GM18505 (cell line): ENCODE measurements around the gene PRKACB.
A peak's percentile ranks its signal among the peaks of the same experiment; 100 is the strongest.

Experiments used
- ATAC-seq: cut with Tn5 transposase; IDR thresholded peaks from one replicate; pipeline ENCODE4 v1.9.1; 2021; ENCODE audit not compliant: unreplicated experiment
- POLR2A ChIP-seq: IDR thresholded peaks from 4 replicates; pipeline ENCODE4 v1.6.1; 2011; ENCODE audit warnings: borderline replicate concordance; ENCODE audit not compliant: insufficient read depth, insufficient read length; ENCODE audit errors: extremely low read depth

Gene PRKACB

DNA sequence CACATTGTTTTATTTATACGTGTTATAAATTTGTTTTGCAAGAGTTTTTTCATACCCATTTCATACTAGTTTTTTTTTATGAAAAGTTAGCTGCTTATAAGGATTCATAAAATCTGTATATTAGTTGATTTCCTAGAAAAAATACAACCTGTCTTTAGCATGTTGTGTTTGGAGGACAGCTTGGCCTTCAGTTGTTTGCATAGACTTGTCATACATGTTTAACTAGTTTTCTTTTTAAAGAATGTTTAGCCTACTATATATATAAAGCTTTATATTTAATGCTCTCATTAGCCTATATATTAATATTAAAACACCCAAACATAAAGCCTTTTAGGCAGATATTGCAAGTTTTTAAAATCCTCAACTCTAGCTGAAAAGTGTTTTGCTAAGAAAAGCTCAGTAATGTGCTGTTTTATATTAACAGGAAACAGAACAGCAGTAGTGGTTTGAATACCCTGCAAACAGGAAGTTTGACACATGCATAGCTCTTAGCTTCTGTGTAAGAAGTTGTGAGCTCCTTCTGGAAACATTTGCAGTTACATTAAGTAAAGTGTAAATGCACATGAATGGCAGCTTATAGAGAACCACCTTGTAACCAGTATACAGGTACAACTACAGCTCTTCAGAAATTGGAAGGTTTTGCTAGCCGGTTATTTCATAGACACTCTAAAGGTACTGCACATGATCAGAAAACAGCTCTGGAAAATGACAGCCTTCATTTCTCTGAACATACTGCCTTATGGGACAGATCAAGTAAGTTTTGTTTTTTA is at the start of gene PRKACB:
PRKACB (plus strand) TSS at position 476 of the 770 bp plus-strand sequence; CDS start at position 567, 91 bp downstream.
- peak; percentile 93 for ATAC-seq
- no peak for TF ChIP-seq POLR2A

DNA sequence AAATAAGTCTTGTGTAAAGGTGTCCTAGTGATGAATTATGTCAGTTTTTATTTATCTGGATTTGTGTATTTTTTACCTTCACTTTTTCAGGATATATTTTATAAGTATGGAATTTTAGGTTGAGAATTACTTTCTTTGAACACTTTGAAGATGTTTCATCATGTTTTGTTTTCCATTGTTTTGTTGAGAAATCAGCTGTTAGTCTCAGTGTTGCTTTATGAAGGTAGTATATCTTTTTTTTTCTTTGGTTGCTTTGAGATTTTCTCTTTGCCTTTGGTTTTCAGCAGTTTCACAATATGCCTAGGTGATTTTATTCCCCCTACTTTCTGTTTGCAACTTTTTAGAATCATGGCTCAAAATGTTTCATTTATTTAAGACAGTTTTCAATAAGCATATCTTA is 48.8 kb upstream of the PRKACB start:
- no peak for ATAC-seq
- TF ChIP-seq POLR2A: no peak

DNA sequence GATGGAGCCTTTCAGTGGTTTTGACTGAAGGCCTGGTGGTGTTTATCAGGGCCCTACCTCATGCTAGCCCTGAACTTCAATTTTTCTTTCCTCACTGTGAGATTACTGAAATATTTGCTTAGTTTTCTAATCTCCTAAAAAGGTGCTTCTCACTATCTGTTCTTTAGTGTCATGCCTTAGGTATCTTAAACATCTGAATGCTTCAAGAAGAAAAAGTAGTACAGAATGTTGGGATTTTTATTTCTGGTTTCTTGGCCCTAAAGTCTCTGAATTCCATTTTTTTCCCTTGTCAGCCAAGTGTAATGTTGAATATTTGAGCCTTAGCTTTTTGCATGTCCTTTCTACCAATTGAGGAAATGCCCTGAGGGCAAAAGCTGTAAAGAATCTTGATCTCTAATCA is 47.9 kb upstream of the PRKACB start:
- ATAC-seq: no peak
- TF ChIP-seq POLR2A: no peak

DNA sequence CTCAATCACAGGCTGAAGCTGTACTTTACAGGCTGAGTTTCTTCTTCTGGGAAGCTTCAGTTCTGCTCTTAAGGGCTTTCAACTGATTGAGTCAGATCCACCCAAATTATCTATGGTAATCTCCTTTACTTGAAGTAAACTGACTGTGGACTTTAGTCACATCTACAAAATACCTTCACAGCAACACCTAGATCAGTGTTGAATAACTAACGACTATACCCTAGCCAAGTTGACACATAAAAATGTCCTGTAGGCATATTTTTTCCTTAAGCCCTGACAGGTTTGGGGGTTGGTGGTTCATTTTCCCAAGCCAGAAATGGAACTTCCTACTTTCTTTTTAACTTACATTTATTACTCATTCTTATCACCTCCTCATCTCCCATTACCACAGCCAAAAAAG is 42.9 kb upstream of the PRKACB start:
- TF ChIP-seq POLR2A: no peak
- no peak for ATAC-seq

DNA sequence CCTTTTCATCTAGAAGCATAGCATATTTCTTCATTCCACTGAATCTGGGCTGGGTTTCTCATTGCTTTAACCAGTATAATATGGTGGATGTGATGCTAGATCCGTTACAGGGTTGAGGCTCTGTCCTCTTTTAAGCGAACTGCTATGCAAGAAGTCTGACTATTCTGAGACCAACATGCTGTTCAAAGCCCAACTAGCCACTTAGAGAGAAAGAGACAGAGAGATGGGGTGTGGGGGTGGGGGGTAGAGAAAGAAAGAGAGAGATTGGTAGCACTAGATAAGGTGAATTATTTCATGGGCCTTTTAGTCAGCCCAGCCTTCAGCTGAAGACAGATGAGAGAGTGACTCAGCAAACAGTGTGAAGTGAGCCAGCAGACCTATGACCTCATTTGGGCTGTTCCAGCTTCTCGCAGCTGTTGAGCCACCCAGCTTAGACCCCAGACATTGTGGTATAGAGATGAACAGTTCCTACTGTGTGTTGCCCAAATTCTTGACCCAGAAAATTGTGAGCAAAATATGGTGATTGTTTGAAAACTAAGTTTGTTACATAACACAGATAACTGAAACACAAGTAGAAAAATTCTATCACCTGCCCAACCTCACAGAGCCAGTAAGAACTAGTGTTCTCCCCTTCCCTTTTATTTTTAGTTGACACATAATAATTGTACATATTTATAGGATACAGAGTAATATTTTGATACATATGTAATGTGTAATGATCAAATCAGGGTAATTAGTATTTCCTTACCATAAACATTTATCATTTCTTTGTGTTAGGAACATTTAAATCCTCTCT is 40.7 kb upstream of the PRKACB start:
- TF ChIP-seq POLR2A: no peak
- peak; percentile 79 for ATAC-seq

DNA sequence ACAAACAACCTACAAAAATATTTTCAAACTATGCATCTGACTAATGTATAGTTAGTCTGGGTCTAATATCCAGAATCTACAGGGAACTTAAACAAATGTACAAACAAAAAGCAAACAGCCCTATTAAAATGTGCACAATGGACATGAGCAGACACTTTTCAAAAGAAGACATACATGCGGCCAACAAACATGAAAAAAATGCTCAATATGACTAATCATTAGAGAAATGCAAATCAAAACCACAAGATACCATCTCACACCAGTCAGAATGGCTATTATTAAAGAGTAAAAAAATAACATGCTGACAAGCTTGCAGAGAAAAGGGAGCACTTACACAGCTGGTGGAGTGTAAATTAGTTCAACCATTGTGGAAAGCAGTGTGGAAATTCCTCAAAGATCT is 36.5 kb upstream of the PRKACB start:
- ATAC-seq: peak; percentile 72

DNA sequence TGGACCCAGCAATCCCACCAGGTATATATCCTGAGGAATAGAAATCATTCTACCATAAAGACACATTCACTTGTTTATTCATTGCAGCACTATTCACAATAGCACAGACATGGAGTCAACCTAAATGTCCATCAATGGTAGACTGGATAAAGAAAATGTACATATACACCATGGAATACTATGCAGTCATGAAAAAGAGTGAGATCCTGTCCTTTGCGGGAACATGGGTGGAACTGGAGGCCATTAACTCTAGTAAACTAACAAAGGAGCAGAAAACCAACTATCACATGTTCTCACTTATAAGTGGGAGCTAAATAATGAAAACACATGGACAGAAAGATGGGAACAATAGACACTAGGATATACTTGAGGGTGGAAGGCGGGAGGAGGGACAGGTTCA is 36.1 kb upstream of the PRKACB start:
- ATAC-seq: no peak
- TF ChIP-seq POLR2A: no peak

DNA sequence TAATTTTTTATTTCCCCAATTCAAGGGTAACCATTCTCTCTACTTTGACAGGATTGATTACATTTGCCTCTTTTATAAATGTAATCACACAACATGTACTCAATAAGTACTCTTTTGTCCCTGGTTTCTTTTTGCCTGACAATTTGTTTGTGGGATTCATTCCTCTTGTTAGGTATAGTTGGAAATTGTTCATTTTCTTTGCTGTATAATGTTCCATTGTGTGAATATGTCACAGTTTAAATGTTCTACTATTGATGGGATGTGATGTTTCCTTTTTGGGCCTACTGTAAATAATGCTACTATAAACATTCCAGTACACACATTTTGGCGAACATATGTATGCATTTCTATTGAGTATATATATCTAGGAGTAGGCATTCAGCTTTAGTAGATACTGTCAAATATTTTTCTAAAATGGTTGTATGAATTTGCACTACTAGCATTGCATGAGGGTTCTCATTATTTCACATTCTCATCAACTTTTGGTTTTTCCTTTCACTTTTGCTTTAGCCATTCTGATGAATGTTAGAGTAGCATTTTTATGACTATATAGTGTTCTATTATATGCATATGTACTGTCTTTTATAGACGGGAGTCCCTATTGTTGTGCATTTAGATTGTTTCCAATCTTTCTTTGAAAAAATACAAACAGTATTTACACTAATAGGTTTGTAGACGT is 35.0 kb upstream of the PRKACB start:
- TF ChIP-seq POLR2A: no peak

DNA sequence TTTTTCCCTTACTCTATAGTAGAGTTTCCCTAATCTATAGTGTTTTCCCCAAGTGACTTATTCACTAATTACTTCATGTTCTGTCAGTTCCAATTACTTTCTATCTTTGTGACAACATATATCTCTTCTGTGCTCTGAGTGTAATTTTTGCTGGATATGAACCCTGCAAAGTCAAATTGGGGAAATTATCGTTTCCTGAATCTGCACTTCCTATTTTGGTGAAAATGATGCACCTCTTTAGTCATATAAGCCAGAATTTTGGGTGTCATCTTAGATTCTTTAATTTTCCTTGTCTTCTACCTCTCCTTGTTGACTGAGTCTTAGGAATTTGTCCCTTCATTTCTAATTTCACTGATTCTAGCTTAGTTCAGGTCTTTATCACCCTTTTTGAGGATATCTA is 33.4 kb upstream of the PRKACB start:
- TF ChIP-seq POLR2A: no peak
- no peak for ATAC-seq

More for the DNA sequence above, 35.0 kb upstream of the PRKACB start:
- ATAC-seq: no peak

DNA sequence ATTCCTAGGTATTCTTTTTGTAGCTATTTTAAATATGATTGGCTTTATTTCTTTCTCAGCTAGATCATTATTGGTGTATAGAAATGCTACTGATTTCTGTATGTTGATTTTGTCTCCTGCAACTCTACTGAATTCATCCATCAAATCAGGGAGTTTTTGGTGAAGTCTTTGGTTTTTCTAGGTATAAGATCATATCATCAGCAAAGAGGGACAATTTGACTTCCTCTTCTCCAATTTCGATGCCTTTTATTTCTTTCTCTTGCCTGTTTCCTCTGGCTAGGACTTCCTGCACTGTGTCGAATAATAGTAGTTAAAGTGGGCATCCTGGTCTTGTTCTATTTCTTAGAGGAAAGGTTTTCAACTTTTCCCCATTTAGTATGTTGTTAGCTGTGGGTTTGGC is 27.5 kb upstream of the PRKACB start:
- no peak for TF ChIP-seq POLR2A
- no peak for ATAC-seq

DNA sequence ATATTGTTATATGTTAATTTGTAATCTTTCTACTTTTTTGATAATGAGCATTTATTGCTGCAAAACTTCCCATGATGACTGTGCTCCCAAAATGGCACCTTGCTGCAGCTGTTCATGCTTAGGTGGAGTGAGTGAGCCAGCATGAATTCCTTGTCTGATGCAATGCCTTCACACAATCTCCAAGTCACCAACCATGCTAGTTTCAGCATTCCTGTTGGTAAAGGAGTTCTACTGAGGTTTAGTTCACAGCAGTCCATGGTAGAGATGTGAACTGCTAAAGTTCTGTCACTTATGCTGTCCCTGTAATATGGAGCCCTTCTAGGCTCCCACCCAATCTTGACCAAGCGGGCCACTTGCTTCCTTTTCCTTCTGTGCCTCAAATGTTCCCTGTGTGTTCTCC is 26.2 kb upstream of the PRKACB start:
- TF ChIP-seq POLR2A: no peak
- no peak for ATAC-seq

DNA sequence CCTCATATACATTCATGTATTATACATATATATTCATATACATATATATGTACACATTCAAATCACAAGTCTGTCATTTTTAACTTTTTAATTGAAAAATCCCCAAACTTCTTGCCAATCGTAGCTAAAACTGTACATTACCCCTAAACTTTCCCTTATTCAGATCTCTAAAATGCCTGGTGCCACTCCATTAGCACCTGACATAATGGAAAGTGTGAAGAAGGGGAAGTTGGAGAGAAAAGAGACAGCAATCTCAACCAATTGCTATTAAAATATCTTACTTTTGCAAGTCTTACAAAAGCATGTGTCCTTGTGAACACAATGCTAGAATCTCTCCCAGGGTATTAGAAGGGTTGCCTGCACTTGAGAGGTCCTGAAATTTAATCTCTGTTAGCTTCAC is 22.7 kb upstream of the PRKACB start:
- no peak for TF ChIP-seq POLR2A
- ATAC-seq: no peak

DNA sequence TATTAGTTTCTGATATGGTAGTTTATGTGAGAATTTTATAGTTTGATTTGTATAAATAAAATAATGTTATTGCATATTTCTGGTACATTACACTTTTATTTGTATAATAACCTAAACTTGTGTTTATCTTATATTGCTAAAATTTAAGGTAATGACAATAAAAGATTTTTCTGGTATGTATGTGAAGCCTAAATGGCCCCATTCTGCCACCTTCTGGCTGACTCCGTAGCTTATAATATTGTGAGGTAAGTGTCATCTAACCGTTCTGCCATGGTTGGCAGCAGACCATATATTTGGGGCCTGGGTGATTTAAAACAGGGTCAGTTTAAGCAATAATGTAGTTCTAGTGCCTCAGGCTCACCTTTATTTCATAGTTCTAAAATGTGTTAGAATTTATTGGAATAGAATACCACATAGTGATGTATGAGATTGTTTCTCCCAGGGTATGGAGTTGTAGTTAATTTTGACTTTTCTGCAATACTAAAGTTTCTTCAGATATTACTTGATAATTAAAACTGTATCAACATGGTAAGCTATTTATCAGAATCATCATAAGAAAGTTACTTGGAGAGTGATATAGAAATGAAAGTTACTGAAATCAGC is 21.2 kb upstream of the PRKACB start:
- ATAC-seq: no peak
- TF ChIP-seq POLR2A: no peak
